Measurements from ENCODE around the gene SUFU.
A peak's percentile ranks its signal among the peaks of the same experiment; 100 is the strongest.

Gene SUFU

DNA sequence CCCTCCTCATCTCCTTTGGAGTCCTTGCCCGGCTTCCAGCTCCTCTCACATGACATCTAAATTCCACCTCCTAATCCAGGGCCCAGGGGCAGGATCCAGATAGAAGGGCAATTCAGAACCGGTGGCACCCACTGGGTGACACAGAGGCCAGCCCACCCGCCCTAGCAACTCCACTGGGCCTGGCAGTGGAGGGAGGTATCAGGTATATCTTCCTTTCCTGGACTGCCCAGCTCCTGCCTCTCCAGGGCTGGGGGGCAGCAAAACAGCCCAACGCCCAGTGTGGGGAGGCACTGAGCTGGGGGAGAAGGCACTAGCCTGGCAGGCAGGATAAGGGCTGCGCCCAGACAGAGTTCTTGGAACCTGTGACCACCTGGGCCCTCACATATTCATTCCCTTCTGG, 130.1 kb downstream of the SUFU start:
- Histone ChIP-seq H3K9me3 (ENCODE audit: insufficient read depth, low read length, severe bottlenecking) (no peaks in the 10 kb centered on the region), H3K4me2 (ENCODE audit: insufficient read depth, low read length) (no peak overlapping the region), H2AFZ (ENCODE audit: low read depth, low read length) (no peak overlapping the region), H3K4me3 (ENCODE audit: low read depth in 1 of 2, low read length in 2 of 2) (no peak overlapping the region), H3K27me3 (ENCODE audit: insufficient read depth, low read length, poor library complexity) (no peaks in the 10 kb centered on the region), H3K36me3 (ENCODE audit: insufficient read depth, low read length) (no peaks in the 10 kb centered on the region), H3K27ac (ENCODE audit: low read length) (no peak overlapping the region), H3K9ac (ENCODE audit: low read depth, low read length) (no peak overlapping the region), H3K4me1 (ENCODE audit: insufficient read depth, low read length) (peaks cover 6% of the 10 kb centered on the region; the same call in 1 of the 2 replicates), H3K79me2 (ENCODE audit: insufficient read depth, low read length) (no peaks in the 10 kb centered on the region), H4K20me1 (ENCODE audit: insufficient read depth, low read length) (no peaks in the 10 kb centered on the region)
- no peak for ATAC-seq (ENCODE audit: insufficient read depth, low read depth)
- TF ChIP-seq, protein P1, sequence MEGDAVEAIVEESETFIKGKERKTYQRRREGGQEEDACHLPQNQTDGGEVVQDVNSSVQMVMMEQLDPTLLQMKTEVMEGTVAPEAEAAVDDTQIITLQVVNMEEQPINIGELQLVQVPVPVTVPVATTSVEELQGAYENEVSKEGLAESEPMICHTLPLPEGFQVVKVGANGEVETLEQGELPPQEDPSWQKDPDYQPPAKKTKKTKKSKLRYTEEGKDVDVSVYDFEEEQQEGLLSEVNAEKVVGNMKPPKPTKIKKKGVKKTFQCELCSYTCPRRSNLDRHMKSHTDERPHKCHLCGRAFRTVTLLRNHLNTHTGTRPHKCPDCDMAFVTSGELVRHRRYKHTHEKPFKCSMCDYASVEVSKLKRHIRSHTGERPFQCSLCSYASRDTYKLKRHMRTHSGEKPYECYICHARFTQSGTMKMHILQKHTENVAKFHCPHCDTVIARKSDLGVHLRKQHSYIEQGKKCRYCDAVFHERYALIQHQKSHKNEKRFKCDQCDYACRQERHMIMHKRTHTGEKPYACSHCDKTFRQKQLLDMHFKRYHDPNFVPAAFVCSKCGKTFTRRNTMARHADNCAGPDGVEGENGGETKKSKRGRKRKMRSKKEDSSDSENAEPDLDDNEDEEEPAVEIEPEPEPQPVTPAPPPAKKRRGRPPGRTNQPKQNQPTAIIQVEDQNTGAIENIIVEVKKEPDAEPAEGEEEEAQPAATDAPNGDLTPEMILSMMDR (IDR thresholded peaks at IDR 0.05; ENCODE audit: borderline replicate concordance, extremely low read depth, low read length, poor library complexity, severe bottlenecking) = no peak
- no peak for TF ChIP-seq EZH2 (IDR thresholded peaks at IDR 0.05; ENCODE audit: borderline replicate concordance, low read depth, low read length, severe bottlenecking)
- DNase-seq = no peak

DNA sequence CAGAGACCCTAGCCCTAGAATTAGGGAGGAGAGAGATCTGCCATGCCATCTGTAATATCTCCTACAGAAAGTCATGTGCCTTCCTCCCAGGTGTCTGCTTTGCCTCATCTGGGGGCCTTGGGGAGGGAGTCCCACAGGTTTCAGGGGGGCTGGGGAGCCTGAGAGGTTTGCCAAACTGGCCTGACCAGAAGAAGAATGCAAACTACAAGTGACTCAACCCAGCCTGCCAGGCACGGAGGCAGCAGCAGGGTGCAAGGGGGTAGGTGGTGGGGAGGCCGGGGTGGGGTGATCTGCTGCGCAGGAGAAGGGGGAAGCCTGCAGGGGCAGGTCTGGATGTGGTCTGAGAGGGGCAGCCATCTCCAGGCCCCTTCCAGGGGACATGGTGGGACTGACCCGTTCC, 130.9 kb downstream of the SUFU start:
- H3K27ac ChIP-seq (ENCODE audit: low read length) = no peak overlapping the region
- no peaks in the 10 kb centered on the region for H3K36me3 ChIP-seq (ENCODE audit: insufficient read depth, low read length)
- H3K4me1 ChIP-seq (ENCODE audit: insufficient read depth, low read length) = peaks cover 6% of the 10 kb centered on the region; the same call in 1 of the 2 replicates
- no peaks in the 10 kb centered on the region for H3K79me2 ChIP-seq (ENCODE audit: insufficient read depth, low read length)
- no peak overlapping the region for H3K4me2 ChIP-seq (ENCODE audit: insufficient read depth, low read length)
- no peaks in the 10 kb centered on the region for H4K20me1 ChIP-seq (ENCODE audit: insufficient read depth, low read length)
- TF ChIP-seq, protein P1 (IDR thresholded peaks at IDR 0.05; ENCODE audit: borderline replicate concordance, extremely low read depth, low read length, poor library complexity, severe bottlenecking) = no peak
- no peak for TF ChIP-seq EZH2 (IDR thresholded peaks at IDR 0.05; ENCODE audit: borderline replicate concordance, low read depth, low read length, severe bottlenecking)
- no peak for ATAC-seq (ENCODE audit: insufficient read depth, low read depth)
- H3K27me3 ChIP-seq (ENCODE audit: insufficient read depth, low read length, poor library complexity) = no peaks in the 10 kb centered on the region
- no peak overlapping the region for H3K9ac ChIP-seq (ENCODE audit: low read depth, low read length)
- no peaks in the 10 kb centered on the region for H3K9me3 ChIP-seq (ENCODE audit: insufficient read depth, low read length, severe bottlenecking)
- H2AFZ ChIP-seq (ENCODE audit: low read depth, low read length) = no peak overlapping the region
- no peak overlapping the region for H3K4me3 ChIP-seq (ENCODE audit: low read depth in 1 of 2, low read length in 2 of 2)
- no peak for DNase-seq

DNA sequence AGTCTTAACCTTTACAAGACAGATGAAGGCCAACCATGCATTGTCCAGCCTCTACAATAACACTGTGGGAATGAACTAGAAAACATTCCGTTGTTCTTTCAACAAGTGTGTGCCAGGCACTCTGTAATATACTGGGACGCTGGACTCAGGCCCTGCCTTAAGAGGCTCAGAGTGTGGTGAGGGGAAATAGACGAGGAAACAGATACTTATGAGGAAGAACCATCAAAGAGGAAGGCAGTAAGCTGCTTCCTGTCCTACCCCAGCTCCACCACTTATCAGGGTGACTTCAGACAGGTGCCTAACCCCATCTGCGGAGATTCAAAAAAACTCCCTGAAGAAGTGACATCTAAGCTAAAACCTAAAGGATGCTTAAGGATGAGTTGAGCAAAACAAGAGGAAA, 131.6 kb downstream of the SUFU start:
- ATAC-seq (ENCODE audit: insufficient read depth, low read depth) (peak; percentile 85), DNase-seq (peak; percentile 47)
- Histone ChIP-seq H4K20me1 (ENCODE audit: insufficient read depth, low read length) (no peaks in the 10 kb centered on the region), H3K4me3 (ENCODE audit: low read depth in 1 of 2, low read length in 2 of 2) (no peak overlapping the region), H2AFZ (ENCODE audit: low read depth, low read length) (peak overlapping the region; percentile 34; the same call in 1 of the 2 replicates), H3K9ac (ENCODE audit: low read depth, low read length) (no peak overlapping the region), H3K4me2 (ENCODE audit: insufficient read depth, low read length) (no peak overlapping the region), H3K27ac (ENCODE audit: low read length) (no peak overlapping the region), H3K79me2 (ENCODE audit: insufficient read depth, low read length) (no peaks in the 10 kb centered on the region), H3K36me3 (ENCODE audit: insufficient read depth, low read length) (no peaks in the 10 kb centered on the region), H3K27me3 (ENCODE audit: insufficient read depth, low read length, poor library complexity) (no peaks in the 10 kb centered on the region), H3K4me1 (ENCODE audit: insufficient read depth, low read length) (peaks cover 6% of the 10 kb centered on the region; the same call in 1 of the 2 replicates), H3K9me3 (ENCODE audit: insufficient read depth, low read length, severe bottlenecking) (no peaks in the 10 kb centered on the region)
- no peak for TF ChIP-seq EZH2 (IDR thresholded peaks at IDR 0.05; ENCODE audit: borderline replicate concordance, low read depth, low read length, severe bottlenecking)
- TF ChIP-seq, protein P1 (IDR thresholded peaks at IDR 0.05; ENCODE audit: borderline replicate concordance, extremely low read depth, low read length, poor library complexity, severe bottlenecking) = no peak

DNA sequence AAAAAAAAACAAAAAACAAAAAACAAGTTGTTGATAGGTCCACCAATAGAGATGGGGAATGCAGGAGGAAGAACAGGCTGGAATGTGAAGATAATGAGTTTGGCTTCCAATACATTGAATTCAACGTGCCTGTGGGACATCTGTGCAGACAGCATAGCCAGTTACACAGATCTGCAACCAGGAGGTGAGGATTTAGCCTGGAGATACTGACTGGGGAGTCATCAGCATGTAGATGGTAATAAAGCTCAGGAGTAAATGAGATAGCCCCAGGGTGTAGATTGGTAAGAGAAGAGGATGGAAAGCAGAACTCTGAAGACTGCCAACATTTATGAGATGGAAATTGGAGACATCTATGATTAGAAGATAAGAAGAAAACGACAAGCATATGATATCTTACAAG, 135.8 kb downstream of the SUFU start:
- Histone ChIP-seq H3K4me2 (ENCODE audit: insufficient read depth, low read length) (no peak overlapping the region), H3K9ac (ENCODE audit: low read depth, low read length) (no peak overlapping the region), H3K27ac (ENCODE audit: low read length) (no peak overlapping the region), H3K36me3 (ENCODE audit: insufficient read depth, low read length) (no peaks in the 10 kb centered on the region; the same call in 1 of the 2 replicates), H2AFZ (ENCODE audit: low read depth, low read length) (peak overlapping the region; percentile 38), H3K79me2 (ENCODE audit: insufficient read depth, low read length) (peaks cover 20% of the 10 kb centered on the region), H3K9me3 (ENCODE audit: insufficient read depth, low read length, severe bottlenecking) (no peaks in the 10 kb centered on the region), H3K4me3 (ENCODE audit: low read depth in 1 of 2, low read length in 2 of 2) (no peak overlapping the region), H3K27me3 (ENCODE audit: insufficient read depth, low read length, poor library complexity) (no peaks in the 10 kb centered on the region), H3K4me1 (ENCODE audit: insufficient read depth, low read length) (peaks cover 14% of the 10 kb centered on the region), H4K20me1 (ENCODE audit: insufficient read depth, low read length) (no peaks in the 10 kb centered on the region)
- TF ChIP-seq, protein P1 (IDR thresholded peaks at IDR 0.05; ENCODE audit: borderline replicate concordance, extremely low read depth, low read length, poor library complexity, severe bottlenecking) = no peak
- TF ChIP-seq EZH2 (IDR thresholded peaks at IDR 0.05; ENCODE audit: borderline replicate concordance, low read depth, low read length, severe bottlenecking) = no peak
- ATAC-seq (ENCODE audit: insufficient read depth, low read depth) (no peak), DNase-seq (no peak)
